M059J (cell line): ENCODE measurements around the gene ATRNL1. TPM values are rescaled to one million over a fixed set of nuclear protein-coding genes. Genes with fewer than 3 reads are reported as not detected.
"Not testable (repeated sequence)": the region's sequence is repeated elsewhere in the genome, so short reads cannot be mapped to it uniquely, and the experiment has no call there.

Source experiments
- DNase-seq: peaks from one replicate; pipeline ENCODE4 v3.0.0-alpha.2; 2012; ENCODE audit warnings: low read depth
- total RNA-seq: library from RNA; depleted of rRNA; stranded (reverse); fragments of >200 nt; shearing (Covaris generic); gene quantifications from 2 replicates; pipeline ENCODE4 v1.2.3, GENCODE V29; 2014

The ATRNL1 gene
- total RNA-seq, 1 experiment from 2014 or later, result 6.1 TPM

DNA sequence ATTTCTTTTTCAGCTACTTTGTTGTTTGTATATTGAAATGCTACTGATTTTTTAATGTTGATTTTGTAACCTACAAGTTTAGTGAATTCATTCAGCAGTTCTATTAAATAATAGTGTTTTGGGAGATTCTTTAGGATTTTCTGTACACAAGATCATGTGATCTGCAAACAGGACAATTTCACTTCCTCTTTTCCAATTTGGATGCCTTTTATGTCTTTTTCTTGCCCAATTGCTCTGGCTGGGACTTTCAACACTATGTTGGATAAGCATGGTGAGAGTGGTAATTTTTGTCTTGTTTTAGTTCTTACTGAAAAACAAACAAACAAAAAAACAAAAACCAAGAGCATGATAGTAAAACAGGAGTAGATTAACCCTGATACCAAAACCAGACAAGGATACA is 316.2 kb downstream of the ATRNL1 start:
- no peak for DNase-seq

DNA sequence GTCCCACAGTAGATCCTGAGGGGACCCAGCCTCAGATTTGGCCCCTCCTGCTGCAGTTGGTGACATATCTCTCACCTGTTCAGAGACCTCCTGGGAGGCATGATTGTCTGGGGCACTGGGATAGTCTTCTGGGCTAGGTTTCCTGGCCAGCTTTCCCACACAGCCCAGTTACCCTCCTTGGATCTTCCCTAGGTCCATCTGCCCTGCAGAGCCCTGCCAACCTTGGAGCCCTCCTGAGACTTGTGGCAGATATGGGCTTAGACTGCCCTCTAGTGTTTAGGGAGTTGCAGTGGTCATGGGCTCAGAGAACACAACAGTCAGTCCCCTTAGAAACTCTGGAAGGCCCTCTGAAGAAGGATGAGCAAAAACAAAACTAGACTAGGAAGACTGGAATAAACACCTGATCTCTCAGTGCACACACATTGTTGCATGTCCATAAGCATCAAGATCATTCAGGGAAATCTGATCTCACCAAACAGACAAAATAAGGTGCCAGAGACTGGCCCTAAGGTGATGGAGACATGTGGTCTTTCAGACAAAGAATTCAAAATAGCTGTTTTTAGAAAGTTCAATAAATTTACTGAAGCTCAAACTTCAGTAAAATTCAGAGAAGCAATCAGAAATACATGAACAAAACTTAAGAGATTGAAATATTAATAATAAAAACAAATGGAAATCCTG is 324.6 kb downstream of the ATRNL1 start:
- DNase-seq, result peak; percentile 53

DNA sequence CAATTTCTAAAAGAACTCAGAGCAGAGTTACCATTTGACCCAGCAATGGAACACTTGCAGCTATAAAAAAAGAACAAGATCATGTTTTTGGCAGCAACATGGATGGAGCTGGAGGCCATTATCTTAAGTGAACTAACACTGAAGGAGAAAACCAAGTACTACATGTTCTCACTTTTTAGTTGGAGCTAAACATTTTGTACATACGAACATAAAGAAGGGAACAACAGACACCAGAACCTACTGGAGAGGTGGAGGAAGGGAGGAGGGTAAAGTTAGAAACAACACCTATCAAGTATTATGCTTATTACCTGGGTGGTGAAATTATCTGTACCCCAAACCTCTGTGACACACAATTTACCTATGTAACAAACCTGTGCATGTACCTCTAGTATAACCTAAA is 329.5 kb downstream of the ATRNL1 start:
- DNase-seq, result no peak

DNA sequence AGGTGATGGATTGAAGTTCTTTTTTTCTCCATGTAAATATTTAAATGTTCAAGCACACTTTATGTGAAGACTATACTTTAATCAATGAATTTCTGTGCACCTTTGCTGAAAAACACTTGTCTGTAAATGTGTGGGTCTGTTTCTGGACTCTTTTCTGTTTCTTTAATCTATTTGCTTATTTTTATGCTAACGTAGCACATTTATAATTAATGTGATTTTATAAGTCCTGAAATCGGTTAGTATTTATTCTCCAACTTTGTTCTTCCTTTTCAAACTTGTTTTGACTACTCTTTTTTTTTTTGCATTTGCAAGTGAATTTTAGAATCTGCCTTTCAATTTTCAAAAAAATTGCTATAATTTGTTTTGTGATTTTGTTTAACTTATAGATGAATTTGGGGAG is 334.4 kb downstream of the ATRNL1 start:
- no peak for DNase-seq

DNA sequence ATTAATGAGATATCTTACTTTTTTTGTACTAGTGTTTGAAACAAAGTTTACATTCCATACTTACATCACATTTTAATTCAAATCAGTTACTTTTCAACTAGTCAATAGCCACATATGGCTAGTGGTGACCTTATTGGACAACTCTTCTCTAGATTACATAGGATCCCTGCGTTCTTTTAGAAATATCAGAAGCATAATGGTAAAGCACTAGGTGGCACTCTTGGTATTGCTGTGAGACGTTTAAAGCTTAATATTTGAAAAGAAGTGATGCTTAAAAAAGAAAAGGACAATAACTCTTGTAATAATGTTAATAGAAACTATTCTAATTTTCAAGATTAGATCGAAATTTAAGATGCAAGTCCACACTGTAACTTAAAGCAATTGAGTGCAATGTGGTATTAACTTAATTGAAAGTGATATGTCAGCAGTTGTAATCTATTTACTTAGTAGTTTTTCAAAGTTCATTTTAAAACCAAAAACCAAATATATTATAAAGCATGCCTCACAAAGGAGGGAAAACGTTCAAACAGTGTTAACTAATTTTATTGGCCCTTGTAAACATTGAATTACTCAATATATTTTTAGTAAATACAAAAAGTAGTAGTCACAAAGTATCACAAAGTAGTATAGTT is 339.1 kb downstream of the ATRNL1 start:
- DNase-seq, result peak; percentile 25

DNA sequence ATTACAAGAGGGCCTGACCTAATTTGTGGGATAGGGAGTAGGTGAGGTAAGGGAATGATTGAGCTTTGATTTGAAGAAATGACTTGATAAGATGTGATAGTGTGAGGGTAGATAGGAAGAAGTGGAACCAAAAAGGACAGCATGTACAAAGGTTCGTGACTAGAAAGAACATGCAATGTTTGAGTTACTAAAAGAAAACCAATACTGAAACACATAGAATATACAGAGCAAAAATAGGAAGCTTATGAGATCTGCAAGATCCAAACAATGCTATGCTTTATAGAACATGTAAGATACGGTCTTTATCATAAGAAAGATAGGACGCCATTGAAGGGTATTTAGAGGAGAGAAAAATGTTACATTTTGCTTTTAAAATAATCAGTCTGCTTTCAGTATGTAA is 343.8 kb downstream of the ATRNL1 start:
- no peak for DNase-seq

DNA sequence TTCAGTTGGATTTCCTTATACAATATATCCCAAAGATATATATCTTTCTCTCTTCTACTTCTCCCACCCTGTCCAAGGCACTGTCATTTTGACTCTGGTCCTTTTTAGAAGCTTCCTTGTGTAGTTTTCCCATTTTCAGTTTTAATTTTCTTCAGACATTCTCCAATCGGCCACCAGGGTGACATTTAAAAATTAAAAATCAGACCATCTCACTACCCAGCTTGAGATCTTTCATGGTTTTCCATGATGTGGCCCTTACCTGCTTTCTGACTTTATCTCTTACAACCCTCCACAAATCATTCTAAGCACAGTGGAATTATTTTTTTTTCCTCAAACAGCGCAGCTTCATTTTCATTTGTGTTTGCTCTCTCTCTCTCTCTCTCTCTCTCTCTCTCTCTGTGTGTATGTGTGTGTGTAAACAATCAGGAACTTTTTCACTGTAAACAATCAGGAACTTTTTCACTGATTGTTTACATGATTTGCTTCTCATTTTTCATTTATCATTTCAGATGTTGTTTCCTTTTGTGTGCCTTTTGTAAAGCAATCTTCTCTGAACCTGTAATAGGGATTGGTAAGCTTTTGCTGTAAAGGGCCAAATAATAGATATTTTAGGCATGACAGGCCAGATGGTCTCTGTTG is 348.9 kb downstream of the ATRNL1 start:
- no peak for DNase-seq

DNA sequence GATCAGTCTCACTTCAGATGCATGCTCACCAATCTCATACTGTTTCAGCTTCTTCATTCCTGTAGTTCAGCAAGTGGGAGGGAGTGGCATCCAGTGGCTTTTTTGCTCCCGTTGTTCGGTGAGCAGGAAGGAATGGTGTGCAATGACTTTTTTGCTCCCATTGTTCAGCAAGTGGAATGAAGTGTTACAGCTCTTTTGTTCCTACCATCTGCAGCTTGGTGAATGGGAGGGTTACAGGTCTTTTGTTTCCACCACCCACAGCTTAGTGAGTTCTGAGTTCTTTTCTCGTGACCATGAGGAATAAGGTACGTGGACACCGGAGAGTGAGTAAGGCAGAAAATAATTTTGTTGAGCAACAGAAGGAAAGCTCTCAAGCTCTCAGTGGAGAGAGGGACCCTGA is 363.6 kb downstream of the ATRNL1 start:
- no peak for DNase-seq

DNA sequence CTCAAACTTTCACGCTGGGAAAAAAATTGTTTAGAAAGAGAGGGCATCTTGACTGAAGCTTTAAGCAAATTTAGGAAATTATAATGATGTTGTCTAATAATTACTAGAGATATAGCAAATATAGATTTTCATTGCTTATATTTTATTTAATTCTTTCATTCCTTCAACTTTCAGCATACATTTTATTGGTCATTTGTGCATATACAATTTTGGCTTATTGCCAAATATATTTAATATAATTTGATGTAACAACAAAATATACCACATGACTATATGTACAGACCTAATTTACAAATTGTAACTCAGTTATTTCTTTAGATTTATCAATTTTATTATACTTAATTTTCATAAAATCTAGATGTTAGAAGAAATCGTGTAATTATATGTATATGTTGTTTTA is 390.1 kb downstream of the ATRNL1 start:
- no peak for DNase-seq

DNA sequence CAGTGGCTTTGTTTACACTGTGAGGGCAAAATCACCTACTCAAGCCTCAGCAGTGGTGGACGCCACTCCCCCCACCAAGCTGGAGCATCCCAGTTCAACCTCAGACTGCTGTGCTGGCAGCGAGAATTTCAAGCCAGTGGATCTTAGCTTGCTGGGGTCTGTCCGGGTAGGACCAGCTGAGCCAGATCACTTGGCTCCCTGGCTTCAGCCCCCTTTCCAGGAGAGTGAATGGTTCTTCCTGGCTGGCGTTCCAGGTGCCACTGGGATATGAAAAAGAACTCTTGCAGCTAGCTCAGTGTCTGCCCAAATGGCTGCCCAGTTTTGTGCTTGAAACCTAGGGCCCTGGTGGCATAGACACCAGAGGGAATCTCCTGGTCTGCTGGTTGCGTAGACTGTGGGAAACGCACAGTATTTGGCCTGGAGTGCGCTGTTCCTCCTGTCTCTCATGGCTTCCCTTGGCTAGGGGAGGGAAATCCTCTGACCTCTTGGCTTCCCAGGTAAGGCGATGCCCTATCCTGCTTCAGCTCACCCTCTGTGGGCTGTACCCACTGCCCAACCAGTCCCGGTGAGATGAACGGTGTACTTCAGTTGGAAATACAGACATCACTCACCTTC is 398.5 kb downstream of the ATRNL1 start:
- DNase-seq, result no peak

DNA sequence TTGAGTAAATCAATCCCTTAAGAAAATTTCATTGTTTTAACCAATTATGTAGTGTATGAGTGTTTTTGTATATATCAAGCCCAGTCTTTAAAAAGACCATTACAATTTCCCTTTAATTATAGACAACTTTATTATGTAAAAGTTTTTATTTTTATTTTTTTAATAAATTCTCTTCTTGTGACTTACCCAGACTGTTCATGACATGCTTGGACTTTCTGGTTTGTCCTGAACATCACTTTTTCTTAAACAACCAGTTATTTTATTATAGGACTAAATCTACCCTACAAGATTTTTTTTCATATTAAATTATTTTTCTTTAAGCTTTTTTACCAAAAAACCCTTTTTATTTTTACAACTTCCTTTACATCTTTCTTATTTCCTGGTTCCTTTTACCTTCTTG is 410.4 kb downstream of the ATRNL1 start:
- DNase-seq, result peak; percentile 1

DNA sequence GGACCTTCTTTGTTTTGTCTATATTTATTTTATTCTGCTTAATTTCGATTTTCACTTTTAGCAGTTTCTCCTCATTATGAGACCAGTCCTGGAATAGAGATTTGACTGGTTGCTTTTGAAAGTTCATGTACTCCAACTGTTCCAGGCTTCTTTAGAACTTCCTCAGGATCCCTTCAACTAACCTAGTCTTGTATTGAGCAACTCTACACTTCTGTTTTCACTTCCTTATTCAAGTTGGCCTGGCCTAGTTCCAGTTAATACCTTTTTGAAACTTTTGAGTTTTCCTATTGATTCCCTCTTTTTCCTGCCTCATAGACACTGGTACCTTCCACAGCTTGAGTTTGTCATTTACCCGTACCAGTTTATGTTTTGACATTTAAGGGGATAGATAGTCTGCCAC is 421.7 kb downstream of the ATRNL1 start:
- no peak for DNase-seq

DNA sequence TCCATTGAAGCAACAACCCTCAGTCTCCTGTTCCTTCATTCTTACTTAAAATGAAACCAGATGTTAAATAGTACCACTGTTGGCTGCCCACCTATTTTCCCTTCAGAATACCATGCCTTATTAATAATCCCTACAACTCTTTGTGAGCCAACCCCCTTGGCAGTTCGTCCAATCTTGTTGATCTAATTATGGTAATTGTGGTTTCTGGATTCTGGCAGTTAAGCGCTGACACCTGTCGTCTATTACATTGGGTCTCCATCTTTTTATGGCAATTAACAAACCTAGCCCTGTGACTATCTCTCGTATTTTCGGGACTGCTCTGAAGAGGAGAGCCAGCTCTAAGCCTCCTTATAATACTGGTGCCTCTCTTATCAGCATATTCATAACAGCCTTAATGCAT is 432.0 kb downstream of the ATRNL1 start:
- DNase-seq, result no peak

DNA sequence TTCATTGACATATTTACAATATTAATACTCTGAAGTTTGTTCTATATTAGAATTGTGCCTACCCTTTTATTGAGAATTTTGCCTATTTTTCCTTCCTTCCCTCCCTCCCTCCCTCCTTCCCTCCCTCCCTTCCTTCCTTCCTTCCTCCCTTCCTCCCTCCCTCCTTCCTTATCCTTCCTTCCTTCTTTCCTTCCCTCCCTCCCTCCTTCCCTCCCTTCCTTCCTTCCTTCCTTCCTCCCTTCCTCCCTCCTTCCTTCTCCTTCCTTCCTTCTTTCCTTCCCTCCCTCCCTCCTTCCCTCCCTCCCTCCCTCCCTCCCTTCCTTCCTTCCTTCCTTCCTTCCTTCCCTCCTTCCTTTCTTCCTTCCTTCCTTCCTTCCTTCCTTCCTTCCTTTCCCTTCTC is 434.5 kb downstream of the ATRNL1 start:
- DNase-seq, result not testable (repeated sequence)

DNA sequence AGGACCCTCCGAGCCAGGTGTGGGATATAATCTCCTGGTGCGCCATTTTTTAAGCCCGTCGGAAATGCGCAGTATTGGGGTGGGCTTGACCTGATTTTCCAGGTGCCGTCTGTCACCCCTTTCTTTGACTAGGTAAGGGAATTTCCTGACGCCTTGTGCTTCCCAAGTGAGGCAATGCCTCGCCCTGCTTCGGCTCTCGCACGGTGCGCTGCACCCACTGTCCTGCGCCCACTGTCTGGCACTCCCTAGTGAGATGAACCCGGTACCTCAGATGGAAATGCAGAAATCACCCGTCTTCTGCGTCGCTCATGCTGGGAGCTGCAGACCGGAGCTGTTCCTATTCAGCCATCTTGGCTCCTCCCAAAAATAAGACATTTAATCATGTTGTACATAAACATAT is 443.2 kb downstream of the ATRNL1 start:
- not testable (repeated sequence) for DNase-seq

DNA sequence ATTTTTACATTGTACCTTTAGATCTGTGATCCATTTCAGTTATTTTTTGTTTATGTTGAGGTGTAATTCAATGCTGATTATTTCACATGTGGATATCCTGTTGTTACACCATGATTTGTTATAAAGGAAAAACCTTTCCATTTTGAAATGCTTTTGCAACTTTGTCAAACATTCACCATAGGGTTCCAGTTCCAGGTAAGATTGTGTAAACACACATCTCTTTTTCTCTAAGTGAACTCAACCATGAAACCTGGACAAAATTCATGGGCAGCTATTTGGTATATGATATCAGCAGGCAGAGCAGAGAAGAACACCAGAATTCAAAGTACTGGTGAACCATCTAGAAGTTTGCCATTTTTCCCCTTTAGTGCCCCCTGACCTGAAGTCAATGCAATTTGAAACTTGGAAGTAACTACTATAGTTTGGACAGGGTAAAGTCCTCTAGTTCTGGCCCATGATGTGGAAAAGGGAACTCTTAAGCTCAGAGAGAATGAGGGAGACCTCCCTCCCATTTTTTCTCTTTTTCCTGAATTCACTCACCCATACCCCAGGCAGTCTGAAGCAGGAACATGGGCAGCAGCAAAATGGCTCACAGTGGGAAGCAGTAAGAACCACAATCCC is 446.1 kb downstream of the ATRNL1 start:
- DNase-seq, result no peak

DNA sequence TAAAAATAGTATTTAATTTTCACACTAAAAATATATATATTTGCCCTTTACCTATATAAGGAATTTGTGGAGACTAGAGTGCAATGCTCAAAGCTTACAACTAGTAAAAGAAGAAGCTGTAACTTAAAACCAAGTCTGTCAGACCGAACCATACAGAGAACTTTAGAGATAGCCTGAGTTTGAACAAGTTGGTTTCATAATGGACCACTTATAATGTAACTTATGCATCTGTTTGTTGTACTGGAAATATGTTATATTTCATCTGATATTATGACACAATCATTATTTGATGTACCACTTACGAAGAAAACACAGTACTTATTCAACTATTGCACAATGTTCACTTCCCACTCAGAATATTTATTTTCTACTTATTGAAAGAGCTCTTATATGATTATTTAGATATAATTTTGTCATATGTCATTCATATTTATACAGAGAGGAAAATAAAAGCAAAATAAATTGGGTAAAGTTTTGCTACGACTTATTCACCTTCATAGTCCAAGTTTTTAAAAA is 462.8 kb downstream of the ATRNL1 start:
- DNase-seq, result no peak

DNA sequence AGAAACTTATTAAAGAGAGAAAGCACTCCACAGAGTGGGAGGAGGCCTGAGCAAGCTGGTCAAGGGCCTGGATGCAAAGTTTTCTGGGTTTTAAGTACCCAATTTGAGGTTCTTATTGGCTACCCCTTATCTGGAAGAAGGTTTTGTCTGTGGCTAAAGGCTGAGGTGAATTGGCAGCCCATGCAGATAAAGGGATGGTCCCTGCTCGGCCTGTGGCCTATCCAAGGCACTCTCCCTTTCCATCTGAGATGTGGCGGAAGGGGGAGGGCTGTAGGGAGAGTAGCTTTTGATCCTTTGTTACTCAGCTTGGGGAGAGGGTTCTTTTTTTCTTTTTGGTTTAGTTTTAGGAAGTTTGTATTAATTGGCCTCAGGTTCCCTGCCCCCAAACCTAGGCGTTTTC is 465.1 kb downstream of the ATRNL1 start:
- no peak for DNase-seq

DNA sequence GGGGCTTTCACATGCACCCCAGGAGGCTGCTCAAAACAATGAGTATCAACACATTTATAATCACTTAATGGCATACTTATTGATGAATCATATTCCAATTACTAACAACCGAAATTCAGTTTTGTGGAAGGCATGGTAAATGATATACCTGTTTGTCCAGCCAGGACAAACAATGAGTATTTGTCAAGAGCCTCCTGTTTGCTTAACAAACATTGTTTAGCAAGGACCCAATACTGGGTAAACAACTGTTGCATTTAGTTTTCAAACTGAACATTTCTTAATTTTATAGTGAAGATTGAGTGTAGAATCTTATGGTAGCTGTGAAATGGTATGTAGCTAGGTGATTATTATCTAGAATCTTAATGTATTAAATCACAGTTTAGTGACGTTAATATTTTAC is 473.7 kb downstream of the ATRNL1 start:
- DNase-seq, result no peak

DNA sequence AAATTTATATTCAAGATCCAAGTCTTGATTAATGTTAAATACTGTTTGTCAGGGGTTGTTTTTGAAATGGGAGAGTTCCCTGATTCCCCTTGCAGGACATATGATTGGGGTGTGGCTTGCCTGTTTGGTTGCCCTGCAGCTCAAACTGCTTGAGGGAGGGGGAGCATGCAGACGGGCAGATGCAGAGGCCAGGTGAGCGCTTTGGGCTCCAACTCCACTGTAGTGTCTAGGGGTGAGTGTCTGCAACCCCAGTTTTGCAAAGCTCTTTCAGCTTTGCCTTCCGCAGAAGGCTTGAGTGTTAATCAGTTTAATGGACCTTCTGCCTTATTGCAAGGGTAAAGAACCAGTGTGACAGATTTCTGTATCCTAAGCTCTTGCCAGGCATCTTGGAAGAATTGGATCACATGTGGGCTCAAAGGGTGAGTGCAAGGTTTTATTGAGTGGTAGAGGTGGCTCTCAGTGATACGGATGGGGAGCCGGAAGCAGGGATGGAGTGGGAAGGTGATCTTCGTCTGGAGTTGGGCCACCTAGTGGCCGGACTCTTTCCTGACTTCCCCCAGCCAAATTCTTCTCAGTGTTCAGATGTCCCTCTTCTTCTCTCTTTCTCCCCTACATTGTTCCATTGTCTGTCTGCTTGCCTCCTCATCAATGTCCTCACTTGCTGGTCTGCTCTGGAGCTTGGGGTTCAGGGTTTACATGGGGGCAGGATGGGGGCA is 479.7 kb downstream of the ATRNL1 start:
- DNase-seq, result no peak

DNA sequence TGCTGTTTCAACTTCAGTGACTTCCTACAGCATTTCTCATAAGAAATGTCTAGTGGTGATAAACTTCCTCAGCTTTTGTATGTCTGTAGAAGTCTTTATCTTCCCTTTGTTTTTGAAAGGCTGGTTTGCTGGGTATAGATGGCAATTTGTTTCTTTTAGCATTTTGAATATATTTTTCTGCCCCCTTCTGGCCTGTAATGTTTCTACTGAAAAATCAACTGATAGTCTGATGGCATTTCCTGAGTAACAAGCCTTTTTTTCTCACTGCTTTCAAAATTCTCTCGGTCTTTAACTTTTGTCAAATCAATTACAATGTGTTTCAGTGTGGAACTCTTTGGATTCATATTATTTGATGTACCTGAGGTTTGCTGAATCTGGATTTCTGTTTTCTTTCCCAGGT is 487.1 kb downstream of the ATRNL1 start:
- no peak for DNase-seq

DNA sequence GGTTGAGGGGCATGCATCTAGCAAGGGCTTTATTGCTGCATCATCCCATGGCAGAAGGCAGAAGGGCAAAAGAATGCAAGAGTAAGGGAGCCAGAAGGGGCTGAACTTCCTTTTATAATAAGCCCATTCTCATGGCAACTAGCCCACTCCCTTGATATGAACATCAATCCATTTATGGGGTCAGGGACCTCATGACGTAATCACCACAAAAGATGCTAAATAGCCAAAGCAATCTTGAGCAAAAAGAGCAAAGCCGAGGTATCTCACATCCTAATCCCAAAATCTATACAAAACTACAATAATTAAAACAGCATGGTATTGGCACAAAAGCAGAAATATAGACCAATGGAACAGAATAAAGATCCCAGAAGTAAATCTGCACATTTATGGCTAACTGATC is 499.9 kb downstream of the ATRNL1 start:
- DNase-seq, result no peak
